GM19351 (cell line): ENCODE results near the gene FBLN5.
"Not testable (repeated sequence)": the region's sequence is repeated elsewhere in the genome, so short reads cannot be mapped to it uniquely, and the experiment has no call there.

Experiments used
- ATAC-seq: cut with Tn5 transposase; IDR thresholded peaks from one replicate; pipeline ENCODE4 v1.9.1; 2021; ENCODE audit warnings: mild to moderate bottlenecking, moderate library complexity; ENCODE audit not compliant: unreplicated experiment

The FBLN5 gene

GRCh38 chr14:91869556-91869955 lies 77.9 kb downstream of the FBLN5 start:
- no peak for ATAC-seq

DNA sequence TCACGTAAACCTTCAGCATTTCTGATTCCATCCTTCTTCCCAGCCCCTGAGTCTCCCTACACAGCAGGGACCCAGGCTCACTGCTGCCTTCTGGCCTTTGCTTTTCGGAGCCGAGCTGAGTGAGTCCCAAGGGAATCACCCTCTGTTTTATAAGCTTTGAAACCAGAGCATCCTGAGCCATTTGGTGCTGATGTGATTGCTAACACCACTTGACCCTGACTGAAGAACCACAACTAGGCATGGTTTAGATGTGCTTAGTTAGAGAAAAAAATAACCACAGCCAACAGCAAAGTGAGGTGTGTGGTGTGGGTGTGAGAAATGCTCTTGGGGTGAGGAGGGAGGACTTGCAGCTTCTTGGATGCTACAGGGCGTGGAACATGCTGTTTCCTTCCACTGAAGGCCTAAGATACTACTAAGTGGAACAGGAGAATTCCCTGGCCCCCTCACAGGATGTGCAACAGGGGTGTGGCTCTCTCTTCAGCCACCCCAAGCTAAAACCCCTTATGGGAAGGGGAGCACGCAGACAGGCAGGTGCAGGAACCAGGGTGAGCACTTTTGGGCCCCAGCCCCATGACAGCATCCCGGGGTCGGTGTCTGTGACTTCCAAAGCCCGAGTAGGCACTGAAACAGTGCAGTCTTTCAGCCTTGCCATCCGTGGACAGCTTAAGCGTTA lies 80.0 kb downstream of the FBLN5 start, which contains the start of gene TC2N:
TC2N (minus strand) TSS at position 221 of the 673 bp plus-strand sequence. CDS start 53,767 bp downstream, outside the sequence.
- peak; percentile 47 for ATAC-seq

GRCh38 chr14:91866511-91867295 lies 80.8 kb downstream of the FBLN5 start:
- ATAC-seq = no peak

- ATAC-seq = no peak
These were observed 81.4 kb downstream of the FBLN5 start for GRCh38 chr14:91866061-91866460.

DNA sequence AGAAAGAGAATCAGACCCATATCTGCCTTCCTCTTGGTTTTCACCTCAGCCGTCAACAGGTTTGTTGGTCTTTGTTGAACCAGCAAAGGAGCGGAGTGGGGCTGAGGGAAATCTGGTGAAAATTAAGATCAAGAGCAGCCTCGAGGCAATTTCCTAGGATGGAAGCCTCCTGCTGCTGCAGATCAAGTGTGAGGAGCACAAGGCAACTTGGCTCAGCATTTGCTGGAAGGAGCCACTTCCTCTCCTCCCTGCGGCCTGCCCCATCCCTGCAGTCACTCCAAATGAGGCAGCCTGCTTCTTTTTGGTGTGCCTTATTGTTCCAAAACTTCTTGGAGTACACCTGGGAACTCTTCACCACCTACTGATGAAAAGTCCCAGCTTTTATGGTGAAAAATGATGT lies 85.1 kb downstream of the FBLN5 start:
- no peak for ATAC-seq

GRCh38 chr14:91861091-91861490 lies 86.4 kb downstream of the FBLN5 start:
- no peak for ATAC-seq

DNA sequence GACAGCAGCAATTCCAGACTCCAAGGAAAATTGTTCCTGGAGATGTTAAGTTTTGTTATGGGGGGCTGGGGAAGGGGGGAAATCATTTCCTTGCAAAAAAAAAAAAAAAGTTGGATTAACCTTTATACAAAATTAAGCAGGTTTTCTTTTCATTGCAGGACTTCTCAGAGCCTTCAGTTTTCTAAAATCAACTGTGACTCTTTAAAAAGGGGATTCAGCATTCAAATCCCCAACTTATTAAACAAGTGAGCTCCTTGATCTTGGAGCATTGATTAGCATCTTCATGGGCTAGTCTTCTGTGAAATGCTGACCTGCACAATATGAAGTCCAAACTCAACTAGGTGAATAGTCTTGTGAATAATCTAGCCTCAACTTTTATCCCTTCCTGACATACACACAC lies 87.3 kb downstream of the FBLN5 start:
- ATAC-seq = no peak

DNA sequence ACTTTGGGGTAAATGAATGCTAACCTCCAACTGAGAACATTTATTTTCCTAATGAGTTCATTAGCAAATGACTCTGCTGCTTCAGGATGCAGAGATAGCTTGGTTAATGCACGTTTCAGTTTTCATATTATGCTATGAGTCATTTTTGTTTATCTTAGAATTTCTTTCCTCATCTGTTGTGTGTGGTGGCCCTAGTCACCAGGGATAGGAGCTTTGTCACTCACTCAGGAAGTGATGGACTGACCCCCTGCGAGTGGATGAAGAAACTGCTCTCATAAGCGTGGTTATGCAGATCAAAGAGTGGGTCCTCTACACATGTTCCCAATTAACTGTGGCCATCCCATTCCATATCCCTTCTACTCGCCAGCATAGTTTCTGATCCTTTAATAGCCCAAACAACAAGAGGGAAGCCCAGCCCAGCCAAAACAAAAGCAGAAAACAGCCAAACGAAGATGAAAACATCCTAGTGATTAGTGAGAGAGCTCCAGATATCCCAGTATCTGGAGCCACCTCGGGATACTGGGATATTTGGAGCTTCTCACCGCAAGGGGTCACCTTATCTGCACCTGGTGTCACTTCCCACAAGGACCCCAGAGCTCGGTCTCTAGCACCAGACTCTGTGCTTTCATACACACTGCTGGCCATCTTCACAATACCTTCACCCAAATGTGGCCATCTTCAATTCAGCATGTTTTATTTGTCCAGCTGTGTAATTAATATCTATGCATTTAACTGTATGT lies 88.8 kb downstream of the FBLN5 start:
- ATAC-seq = peak; percentile 74

GRCh38 chr14:91857614-91858013 lies 89.9 kb downstream of the FBLN5 start:
- ATAC-seq = no peak

DNA sequence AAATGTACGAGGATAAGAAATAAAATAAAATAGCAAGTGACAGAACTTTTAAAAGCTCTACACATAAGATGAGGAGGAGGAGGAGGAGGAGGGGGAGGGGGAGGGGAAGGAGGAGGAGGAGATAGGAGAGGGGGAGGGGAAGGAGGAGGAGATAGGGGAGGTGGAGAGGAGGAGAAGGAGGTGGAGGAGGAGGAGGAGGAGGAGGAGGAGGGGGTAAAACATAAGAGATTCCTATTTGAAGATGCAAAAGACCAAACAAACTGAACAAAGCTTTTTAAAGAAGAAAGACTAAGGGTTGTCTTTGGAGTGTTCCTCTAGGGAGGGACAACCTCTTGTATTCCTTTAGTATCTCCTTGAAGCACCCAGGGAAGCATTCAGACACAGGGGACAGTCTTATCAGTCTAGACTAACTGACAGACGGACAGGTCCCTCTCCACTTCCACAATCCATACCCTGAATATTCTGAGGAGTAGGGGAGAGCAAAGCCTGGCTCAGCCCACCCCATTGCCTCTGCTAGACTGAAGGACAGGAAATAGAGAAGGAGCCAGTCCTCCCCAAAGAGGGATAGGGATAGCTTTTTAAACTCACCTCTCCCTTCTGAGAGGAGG lies 93.1 kb downstream of the FBLN5 start:
- ATAC-seq = no peak

DNA sequence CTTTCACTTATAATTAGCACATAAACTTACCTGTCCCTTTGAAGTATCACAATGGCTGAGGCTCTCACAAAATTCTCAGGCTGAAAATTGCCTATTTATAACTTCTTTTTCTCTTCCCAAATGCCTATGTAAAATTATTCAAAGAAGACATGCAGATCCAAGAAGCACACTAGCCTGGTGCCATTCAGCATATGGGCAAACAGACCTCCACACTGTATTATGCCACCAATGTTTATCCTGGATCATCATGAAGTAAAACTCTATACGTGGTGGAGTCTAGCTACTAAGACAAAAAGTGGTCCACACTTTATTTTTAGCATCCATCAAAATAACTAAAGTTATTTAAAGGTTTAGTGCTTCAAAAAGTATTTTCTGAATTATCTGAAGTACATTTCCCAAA lies 95.9 kb downstream of the FBLN5 start:
- no peak for ATAC-seq

DNA sequence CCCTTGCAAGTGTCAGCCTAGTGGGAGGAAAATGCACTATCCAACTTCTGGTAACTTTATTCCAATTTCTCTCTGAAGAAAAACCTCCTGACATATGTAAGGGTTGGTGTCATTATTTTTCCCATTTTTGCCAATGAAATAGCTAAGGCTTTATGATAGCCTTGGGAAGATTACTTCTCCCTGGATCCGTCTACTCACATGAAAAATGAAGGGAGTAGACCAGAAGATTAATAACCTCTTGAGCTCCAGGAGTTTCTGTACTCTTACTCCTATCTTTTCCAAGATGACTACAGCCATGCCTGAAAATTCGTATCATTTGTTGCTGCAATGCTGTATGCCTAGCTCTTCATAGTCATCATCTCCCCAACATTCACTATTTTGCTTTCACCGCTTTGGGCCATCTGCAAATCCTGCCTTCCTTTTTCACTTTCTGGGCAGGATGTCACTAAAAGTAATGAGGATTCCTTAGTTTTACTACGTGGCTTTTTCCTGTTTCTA lies 98.9 kb downstream of the FBLN5 start:
- no peak for ATAC-seq

DNA sequence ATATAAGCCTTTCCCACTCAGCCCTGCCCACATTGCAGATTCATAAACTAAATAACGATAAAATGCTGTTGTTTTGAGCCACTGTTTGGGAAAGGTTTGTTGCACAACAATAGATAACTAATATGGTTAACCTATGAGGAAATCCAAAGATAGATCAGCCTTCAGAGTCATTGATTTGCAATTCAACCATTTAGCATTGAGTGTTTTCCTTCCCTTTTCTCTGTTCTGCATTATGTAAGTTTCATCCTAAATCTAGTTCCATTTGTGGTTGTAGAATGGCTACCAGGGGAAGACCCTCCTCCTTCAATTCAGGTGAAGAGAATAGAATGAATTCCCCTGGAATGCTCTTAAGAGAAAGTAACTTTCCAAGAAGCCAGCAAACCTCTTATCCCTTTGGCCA lies 99.8 kb downstream of the FBLN5 start:
- no peak for ATAC-seq

- ATAC-seq = no peak
These were observed 101.8 kb downstream of the FBLN5 start for GRCh38 chr14:91845652-91846051.

GRCh38 chr14:91845056-91845455 lies 102.4 kb downstream of the FBLN5 start:
- not testable (repeated sequence) for ATAC-seq

DNA sequence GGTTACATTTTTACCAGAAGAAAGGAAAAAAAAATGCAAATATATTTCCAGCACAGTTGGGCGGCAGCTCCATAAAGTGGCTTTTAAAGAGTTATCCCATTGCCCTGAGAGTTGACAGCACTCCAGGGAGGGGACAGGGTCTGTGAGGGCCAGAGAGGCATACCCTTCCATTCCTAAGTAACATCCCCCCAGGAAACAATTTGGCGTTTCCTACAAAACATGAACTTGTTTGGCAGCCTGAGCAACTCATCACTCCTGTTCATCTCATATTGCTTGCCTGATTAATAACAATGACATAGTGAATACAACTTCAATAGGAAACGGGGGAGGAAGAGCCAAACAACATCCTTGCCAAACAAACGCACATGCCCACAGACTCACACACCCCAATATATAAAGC lies 103.5 kb downstream of the FBLN5 start:
- ATAC-seq = no peak

GRCh38 chr14:91843437-91843836 lies 104.1 kb downstream of the FBLN5 start:
- no peak for ATAC-seq

DNA sequence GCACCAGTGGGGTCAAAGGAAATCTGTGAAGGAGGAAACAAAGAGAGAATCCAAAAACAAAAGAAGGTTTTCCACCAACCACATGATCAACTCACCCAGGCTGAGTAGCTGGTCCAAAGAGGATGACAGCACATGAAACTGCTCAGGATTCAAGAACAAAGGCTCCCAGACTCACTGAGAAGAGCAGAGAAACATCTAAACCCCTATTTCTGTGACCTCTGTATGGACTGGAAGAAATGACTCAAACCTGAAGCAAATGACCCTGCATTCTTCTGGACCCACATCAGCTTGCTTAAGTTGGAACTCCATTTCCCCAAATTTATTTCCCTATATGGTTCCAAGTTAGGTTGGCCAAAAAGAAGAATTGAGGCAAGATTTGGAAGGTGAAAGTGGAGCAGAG lies 106.4 kb downstream of the FBLN5 start:
- ATAC-seq = no peak

GRCh38 chr14:91839749-91840148 lies 107.7 kb downstream of the FBLN5 start:
- no peak for ATAC-seq

DNA sequence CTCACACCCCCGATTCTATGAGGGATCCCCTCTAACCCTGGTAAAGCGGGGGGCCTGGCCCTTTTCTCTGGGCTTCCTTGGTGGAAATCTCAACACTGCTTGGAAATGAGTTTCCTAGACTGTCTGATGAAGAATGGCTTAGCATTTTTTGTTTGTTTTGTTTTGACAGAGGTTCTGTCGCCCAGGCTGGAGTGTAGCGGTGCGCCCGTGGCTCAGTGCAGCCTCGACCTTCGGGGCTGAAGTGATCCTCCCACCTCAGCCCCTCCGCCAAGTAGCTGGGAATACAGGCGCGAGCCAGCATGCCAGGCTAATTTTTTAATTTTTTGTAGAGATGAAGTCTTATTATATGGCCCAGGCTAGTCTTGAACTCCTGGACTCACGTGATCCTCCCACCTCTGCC lies 110.4 kb downstream of the FBLN5 start:
- ATAC-seq = no peak
